Ovary (tissue), 9 donors: ENCODE data around the gene MDGA2. TPM values are rescaled to one million over a fixed set of nuclear protein-coding genes. Genes with fewer than 3 reads are reported as not detected.
"Not testable (repeated sequence)": the region's sequence is repeated elsewhere in the genome, so short reads cannot be mapped to it uniquely, and the experiment has no call there.

Experiments used
- DNase-seq, 5 donors: peaks; one replicate each; pipeline ENCODE4 v3.0.0-alpha.2; 2019 to 2020
- H3K27ac ChIP-seq, 2 donors: fragments of 200-600 bp; one replicate each; pipeline versions ENCODE4 v1.5.1 to v1.8.0; 2019 to 2022
- H3K27me3 ChIP-seq: fragments of 200-600 bp; one replicate; pipeline ENCODE4 v1.8.0; 2022
- H3K36me3 ChIP-seq: fragments of 200-600 bp; sonication (generic); one replicate; pipeline ENCODE4 v1.5.1; 2019
- H3K4me1 ChIP-seq: one replicate; pipeline ENCODE4 v1.8.1; 2013; ENCODE audit warnings: mild to moderate bottlenecking, moderate library complexity; ENCODE audit not compliant: insufficient read depth
- H3K4me3 ChIP-seq: fragments of 200-600 bp; sonication (generic); one replicate; pipeline ENCODE4 v1.5.1; 2017
- H3K9me3 ChIP-seq, 2 donors: fragments of 200-600 bp in 1 of 2; sonication (generic) in 1 of 2; one replicate each; pipeline versions ENCODE4 v1.5.1 to v1.8.1; 2013 to 2019; ENCODE audit warnings: mild to moderate bottlenecking in 1 of 2, moderate library complexity in 1 of 2
- EP300 ChIP-seq: sonication (generic); formaldehyde crosslinking; IDR thresholded peaks from one replicate; pipeline ENCODE4 v1.6.1; 2017; ENCODE audit warnings: antibody characterized with exemption
- POLR2A ChIP-seq: fragments of 450-650 bp; IDR thresholded peaks from one replicate; pipeline ENCODE4 v1.6.1; 2017; ENCODE audit warnings: antibody characterized with exemption, mild to moderate bottlenecking, moderate library complexity
- WGBS, 3 donors: extraction: QIAGEN DNeasy Blood & Tissue Kit in 1 of 3; methylation state at CpG; one replicate each; pipeline versions ENCODE4 v1.1.5 to v1.1.7; 2013 to 2017; 5-methylcytosine and 5-hydroxymethylcytosine counted together
- intact Hi-C, 4 donors: fragments of 100-400 bp; cut with DNase I; formaldehyde crosslinking; loops; one replicate each; pipeline versions ENCODE4 v1.11.0 to v1.15.1; 2022 to 2023
- polyA plus RNA-seq, 2 donors: library from polyadenylated mRNA; stranded (reverse); fragments of 200-250 nt in 1 of 2; fragments of 350-450 nt in 1 of 2; fragmentation: Illumina TruSeq in 1 of 2; extraction: RNeasy Lipid Tissue Mini Kit (QIAGEN cat#74804) in 1 of 2; gene quantifications; one replicate each; pipeline ENCODE4 v1.2.3, GENCODE V29; 2013 to 2014
- total RNA-seq, 7 donors: library from RNA; depleted of rRNA in 2 of 7; stranded (reverse); fragments of >200 nt in 2 of 7; fragmentation: NEBNext Ultra II Directional in 3 of 7; extraction: Animal tissue kit (Norgen Biotek cat#: 25700) in 3 of 7; gene quantifications; one replicate each; pipeline versions ENCODE4 v1.1.0 to v1.2.4, GENCODE V29; 2016 to 2023
- TF ChIP-seq, protein P1 (sequence below), 3 donors: fragments of 450-650 bp in 2 of 3; fragments of 200-600 bp in 1 of 3; IDR thresholded peaks; one replicate each; pipeline versions ENCODE4 v1.5.1 to v1.8.0; 2016 to 2022; ENCODE audit warnings: antibody characterized with exemption in 3 of 3, mild to moderate bottlenecking in 1 of 3
- donor health status: DM: no; HTN: no; CAD: no; lungs with moderate emphysema.
- donor health status: DM: no; HTN: no; CAD: no.
- donor health status: Bipolar disorder and iron deficiency.
- donor health status: DM: yes; HTN: yes; CAD: no.
- donor health status: DM: no; HTN: no; CAD: no.
- donor health status: DM: yes; HTN: yes; CAD: no.

The MDGA2 gene
- total and polyA plus RNA-seq, 9 donors: 0.04 to 0.26 (median 0.18) TPM; not detected in 5

DNA sequence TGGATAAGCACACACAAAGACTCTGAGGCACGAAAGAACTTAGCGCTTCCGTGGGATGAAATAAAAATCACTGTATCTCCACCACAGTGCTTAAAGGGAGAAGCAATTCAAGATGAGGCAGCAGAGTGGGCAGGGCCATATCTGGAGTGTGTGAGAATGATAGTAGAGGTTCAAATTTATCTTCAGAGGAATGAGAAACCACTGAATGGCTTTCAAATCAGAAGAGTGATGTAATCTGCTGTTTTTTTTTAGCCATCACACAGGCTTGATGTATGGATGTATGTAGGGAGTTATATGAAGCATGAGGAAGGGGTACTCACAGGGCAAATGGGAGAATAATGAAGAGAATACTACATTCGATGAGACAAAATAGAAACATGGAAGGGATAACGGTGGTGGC, 24.1 kb downstream of the MDGA2 start:
- no peak for DNase-seq
- Histone ChIP-seq H3K27me3 (no peaks in the 10 kb centered on the region), H3K27ac (no peak overlapping the region), H3K4me3 (no peak overlapping the region), H3K9me3 (no peaks in the 10 kb centered on the region), H3K4me1 (no peaks in the 10 kb centered on the region), H3K36me3 (no peaks in the 10 kb centered on the region)
- TF ChIP-seq, protein P1, sequence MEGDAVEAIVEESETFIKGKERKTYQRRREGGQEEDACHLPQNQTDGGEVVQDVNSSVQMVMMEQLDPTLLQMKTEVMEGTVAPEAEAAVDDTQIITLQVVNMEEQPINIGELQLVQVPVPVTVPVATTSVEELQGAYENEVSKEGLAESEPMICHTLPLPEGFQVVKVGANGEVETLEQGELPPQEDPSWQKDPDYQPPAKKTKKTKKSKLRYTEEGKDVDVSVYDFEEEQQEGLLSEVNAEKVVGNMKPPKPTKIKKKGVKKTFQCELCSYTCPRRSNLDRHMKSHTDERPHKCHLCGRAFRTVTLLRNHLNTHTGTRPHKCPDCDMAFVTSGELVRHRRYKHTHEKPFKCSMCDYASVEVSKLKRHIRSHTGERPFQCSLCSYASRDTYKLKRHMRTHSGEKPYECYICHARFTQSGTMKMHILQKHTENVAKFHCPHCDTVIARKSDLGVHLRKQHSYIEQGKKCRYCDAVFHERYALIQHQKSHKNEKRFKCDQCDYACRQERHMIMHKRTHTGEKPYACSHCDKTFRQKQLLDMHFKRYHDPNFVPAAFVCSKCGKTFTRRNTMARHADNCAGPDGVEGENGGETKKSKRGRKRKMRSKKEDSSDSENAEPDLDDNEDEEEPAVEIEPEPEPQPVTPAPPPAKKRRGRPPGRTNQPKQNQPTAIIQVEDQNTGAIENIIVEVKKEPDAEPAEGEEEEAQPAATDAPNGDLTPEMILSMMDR (IDR thresholded peaks at IDR 0.05): no peak
- TF ChIP-seq POLR2A (no peak), EP300 (no peak)
- intact Hi-C loops: no loop called here
- WGBS, 3 donors: 84 to 91% (median 89%) methylated on average over 5 of the region's 5 CpGs

DNA sequence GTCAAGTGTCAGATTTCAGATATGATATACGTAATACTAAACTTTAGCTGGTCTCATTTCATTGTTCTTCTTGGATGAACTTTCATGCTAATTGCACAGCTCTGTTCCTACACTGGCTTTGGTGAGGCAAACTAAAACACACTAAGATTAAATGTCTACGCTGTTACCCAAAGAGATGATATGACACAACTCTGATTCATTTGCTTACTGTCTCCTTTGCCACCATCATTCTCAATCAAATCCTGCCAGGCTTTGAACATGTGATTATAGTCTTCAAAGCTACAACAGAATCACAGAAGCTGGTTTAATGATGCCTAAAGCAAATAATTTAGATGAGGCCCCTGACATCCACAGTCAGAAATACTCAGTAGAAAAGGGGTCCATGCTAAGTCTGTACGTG, 37.7 kb downstream of the MDGA2 start:
- H3K9me3 ChIP-seq: no peaks in the 10 kb centered on the region
- no peak overlapping the region for H3K4me3 ChIP-seq
- DNase-seq: no peak
- TF ChIP-seq, protein P1 (IDR thresholded peaks at IDR 0.05): no peak
- no peak for TF ChIP-seq EP300
- TF ChIP-seq POLR2A: no peak
- no peaks in the 10 kb centered on the region for H3K4me1 ChIP-seq
- H3K27me3 ChIP-seq: no peaks in the 10 kb centered on the region
- no peak overlapping the region for H3K27ac ChIP-seq
- no peaks in the 10 kb centered on the region for H3K36me3 ChIP-seq
- intact Hi-C loops: no loop called here
- WGBS, 3 donors: 85 to 91% (median 89%) methylated on average over 3 of the region's 3 CpGs

DNA sequence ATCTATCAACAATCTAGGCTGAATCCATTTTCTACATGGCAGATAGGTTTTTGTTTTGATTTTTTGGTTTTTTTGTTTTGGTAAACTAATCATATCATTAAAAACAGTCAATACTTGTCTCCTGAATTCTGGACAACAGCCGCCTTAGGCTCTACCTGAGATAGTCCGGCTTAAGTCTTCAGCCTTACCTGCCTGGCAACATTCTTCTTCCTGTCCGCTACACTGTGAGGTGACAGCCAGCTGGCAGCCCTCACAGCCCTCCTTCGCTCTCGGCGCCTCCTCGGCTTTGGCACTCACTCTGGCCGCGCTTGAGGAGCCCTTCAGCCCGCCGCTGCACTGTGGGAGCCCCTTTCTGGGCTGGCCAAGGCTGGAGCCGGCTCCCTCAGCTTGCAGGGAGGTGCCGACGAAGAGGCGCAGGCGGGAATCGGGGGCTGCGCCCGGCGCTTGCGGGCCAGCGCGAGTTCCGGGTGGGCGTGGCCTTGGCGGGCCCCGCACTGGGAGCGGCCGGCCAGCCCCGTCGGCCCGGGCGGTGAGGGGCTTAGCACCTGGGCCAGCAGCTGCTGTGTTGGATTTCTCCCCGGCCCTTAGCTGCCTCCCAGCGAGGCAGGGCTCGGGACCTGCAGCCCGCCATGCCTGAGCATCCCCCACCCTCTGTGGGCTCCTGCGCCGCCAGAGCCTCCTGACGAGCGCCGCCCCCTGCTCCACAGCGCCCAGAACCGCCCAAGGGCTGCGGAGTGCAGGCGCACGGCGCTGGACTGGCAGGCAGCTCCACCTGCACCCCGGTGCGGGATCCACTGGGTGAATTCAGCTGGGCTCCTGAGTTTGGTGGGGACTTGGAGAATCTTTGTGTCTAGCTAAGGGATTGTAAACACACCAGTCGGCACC, 49.0 kb downstream of the MDGA2 start:
- 95 to 96% (median 95%) methylated on average over 44 to 51 of the region's 51 CpGs for WGBS, 3 donors
- Histone ChIP-seq H3K4me3 (no peak overlapping the region), H3K4me1 (no peaks in the 10 kb centered on the region), H3K27ac (no peak overlapping the region), H3K9me3 (no peaks in the 10 kb centered on the region), H3K27me3 (no peaks in the 10 kb centered on the region), H3K36me3 (no peaks in the 10 kb centered on the region)
- intact Hi-C loops: no loop called here
- no peak for DNase-seq
- TF ChIP-seq POLR2A: no peak
- TF ChIP-seq, protein P1 (IDR thresholded peaks at IDR 0.05): no peak
- TF ChIP-seq EP300: no peak

DNA sequence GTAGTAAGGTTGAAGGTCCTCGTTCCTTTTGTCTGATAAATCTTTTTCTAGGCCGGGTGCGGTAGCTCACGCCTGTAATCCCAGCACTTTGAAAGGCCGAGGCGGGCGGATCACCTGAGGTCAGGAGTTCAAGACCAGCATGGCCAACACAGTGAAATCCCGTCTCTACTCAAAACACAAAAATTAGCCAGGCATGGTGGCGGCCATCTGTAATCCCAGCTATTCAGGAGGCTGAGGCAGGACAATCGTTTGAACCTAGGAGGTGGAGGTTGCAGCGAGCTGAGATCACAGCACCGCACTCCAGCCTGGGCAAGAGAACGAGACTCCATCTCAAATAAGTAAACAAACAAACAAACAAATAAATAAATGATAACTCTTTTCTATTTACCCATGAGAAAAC, 51.3 kb downstream of the MDGA2 start:
- H3K36me3 ChIP-seq, H3K27me3 ChIP-seq, H3K4me1 ChIP-seq, DNase-seq, H3K27ac ChIP-seq, H3K9me3 ChIP-seq, H3K4me3 ChIP-seq, intact Hi-C loops: not testable (repeated sequence)
- 92 to 94% (median 93%) methylated on average over 13 of the region's 13 CpGs for WGBS, 3 donors

DNA sequence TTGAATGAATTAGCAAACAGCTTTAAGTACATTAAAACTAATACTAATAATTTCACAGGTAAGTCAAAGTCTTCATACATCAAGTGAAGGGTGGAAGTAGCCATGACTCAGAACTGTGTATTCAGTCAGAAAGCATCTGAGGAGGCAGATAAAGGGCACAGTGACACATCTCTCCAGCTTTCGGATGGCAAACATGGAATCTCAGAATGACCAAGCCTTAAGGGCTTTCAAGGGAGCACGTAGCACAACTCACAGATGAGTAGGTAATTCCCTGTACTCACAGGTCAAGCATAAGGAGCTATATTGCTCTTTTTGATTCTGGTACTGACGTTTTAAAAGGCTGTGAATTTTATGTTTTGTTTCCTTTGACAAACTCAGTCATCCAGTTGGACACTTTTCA, 56.0 kb downstream of the MDGA2 start:
- no peaks in the 10 kb centered on the region for H3K27me3 ChIP-seq

More for the DNA sequence above, 56.0 kb downstream of the MDGA2 start:
- WGBS, 3 donors: 72 to 82% (median 74%) methylated on average over 3 of the region's 3 CpGs
- Histone ChIP-seq H3K36me3 (no peaks in the 10 kb centered on the region), H3K4me3 (no peak overlapping the region), H3K9me3 (no peaks in the 10 kb centered on the region), H3K4me1 (no peaks in the 10 kb centered on the region), H3K27ac (no peak overlapping the region)
- TF ChIP-seq, protein P1 (IDR thresholded peaks at IDR 0.05): no peak
- no peak for TF ChIP-seq EP300
- TF ChIP-seq POLR2A: no peak
- intact Hi-C loops: no loop called here
- DNase-seq: no peak
